A549 (cell line): ENCODE data around the gene CAPN14. TPM values are rescaled to one million over a fixed set of nuclear protein-coding genes. Genes with fewer than 3 reads are reported as not detected.

Experiments used
- ATAC-seq, 2 experiments: fragments of 200-7000 bp in 1 of 2; fragments of >200 bp in 1 of 2; cut with Nextera tagmentation in 1 of 2; cut with Tn5 transposase in 1 of 2; 3 replicates each; pipeline versions ENCODE4 v1.8.0 to v1.9.1; 2018 to 2020; ENCODE audit warnings: mild to moderate bottlenecking in 1 of 2, moderate library complexity in 1 of 2
- CTCF ChIA-PET: fragments of 300-600 bp; sonication (Branson Sonifier 250); formaldehyde crosslinking; extraction: SDS; loops from one replicate; lab custom pipeline; 2021; ENCODE audit warnings: antibody characterized with exemption, inconsistent platforms; lab: Yijun Ruan, JAX
- POLR2A ChIA-PET: fragments of 350-600 bp; formaldehyde crosslinking; extraction: SDS; loops from one replicate; lab custom pipeline; 2021; ENCODE audit warnings: antibody characterized with exemption, inconsistent platforms; lab: Yijun Ruan, JAX
- DNase-seq, 2 experiments: peaks; one replicate each; pipeline versions ENCODE4 v3.0.0 to v3.0.0-alpha.2; 2011 to 2016; ENCODE audit warnings: low read depth in 1 of 2, low spot score in 1 of 2
- FAIRE-seq: peaks from 2 replicates; lab custom pipeline; 2011; peaks lifted over from hg19 to GRCh38; lab: Jason Lieb, UNC
- H3K27ac ChIP-seq, 2 experiments: fragments of >200 bp; sonication (Bioruptor Twin); formaldehyde crosslinking; 3 replicates each; pipeline ENCODE4 v1.5.1; 2016 to 2017
- H3K4me1 ChIP-seq: fragments of >200 bp; sonication (Bioruptor Twin); formaldehyde crosslinking; 3 replicates; pipeline ENCODE4 v1.6.1; 2016
- H3K4me2 ChIP-seq: fragments of >200 bp; sonication (Bioruptor Twin); formaldehyde crosslinking; 3 replicates; pipeline ENCODE4 v1.6.1; 2016
- H3K4me3 ChIP-seq: fragments of >200 bp; sonication (Bioruptor Twin); formaldehyde crosslinking; 3 replicates; pipeline ENCODE4 v1.5.1; 2016
- H3K9me3 ChIP-seq: fragments of >200 bp; sonication (Bioruptor Twin); formaldehyde crosslinking; 3 replicates; pipeline ENCODE4 v1.6.1; 2016
- BHLHE40 ChIP-seq: IDR thresholded peaks from 2 replicates; pipeline ENCODE4 v1.6.1; 2012; ENCODE audit warnings: low read depth, low read length, inconsistent platforms
- CBX8 ChIP-seq: fragments of 200-600 bp; sonication (generic); IDR thresholded peaks from 2 replicates; pipeline ENCODE4 v1.6.1; 2016
- CEBPB ChIP-seq, 2 experiments: fragments of >200 bp in 1 of 2; sonication (Bioruptor Twin) in 1 of 2; formaldehyde crosslinking in 1 of 2; IDR thresholded peaks; 2 replicates each; pipeline ENCODE4 v1.6.1; 2012 to 2016
- CHD4 ChIP-seq: fragments of 200-600 bp; sonication (generic); IDR thresholded peaks from 2 replicates; pipeline ENCODE4 v1.6.1; 2016; ENCODE audit warnings: antibody characterized with exemption, mild to moderate bottlenecking, borderline replicate concordance
- E2F6 ChIP-seq: IDR thresholded peaks from 2 replicates; pipeline ENCODE4 v1.6.1; 2012; ENCODE audit warnings: low read depth, borderline replicate concordance
- EHF ChIP-seq: fragments of 250-450 bp; sonication (Bioruptor Pico); IDR thresholded peaks from 2 replicates; pipeline ENCODE4 v1.5.0; 2020; ENCODE audit warnings: mild to moderate bottlenecking
- EP300 ChIP-seq, 2 experiments: fragments of >200 bp; sonication (Bioruptor Twin); formaldehyde crosslinking; IDR thresholded peaks; 2 replicates in 1 of 2; 3 replicates in 1 of 2; pipeline ENCODE4 v1.6.1; 2016 to 2017
- ESRRA ChIP-seq: fragments of 150-350 bp; IDR thresholded peaks from 2 replicates; pipeline ENCODE4 v1.6.1; 2014; ENCODE audit warnings: mild to moderate bottlenecking, low read length, borderline replicate concordance
- FOSL2 ChIP-seq, 2 experiments: fragments of 450-650 bp in 1 of 2; fragments of >200 bp in 1 of 2; sonication (Bioruptor Twin) in 1 of 2; formaldehyde crosslinking; IDR thresholded peaks; 2 replicates each; pipeline versions ENCODE4 v1.5.0 to v1.6.1; 2016 to 2020; ENCODE audit warnings: mild to moderate bottlenecking in 1 of 2, moderate library complexity in 1 of 2
- HOXA7 ChIP-seq: fragments of 250-450 bp; sonication (Bioruptor Pico); IDR thresholded peaks from 2 replicates; pipeline ENCODE4 v1.5.0; 2020; ENCODE audit warnings: mild to moderate bottlenecking, moderate library complexity
- HOXB13 ChIP-seq: fragments of 250-450 bp; sonication (Bioruptor Pico); IDR thresholded peaks from 2 replicates; pipeline ENCODE4 v1.5.0; 2020; ENCODE audit warnings: low read depth, mild to moderate bottlenecking, moderate library complexity
- JUNB ChIP-seq: fragments of >200 bp; sonication (Bioruptor Twin); formaldehyde crosslinking; IDR thresholded peaks from 2 replicates; pipeline ENCODE4 v1.6.1; 2016
- KDM5A ChIP-seq: fragments of 200-600 bp; sonication (generic); IDR thresholded peaks from 2 replicates; pipeline ENCODE4 v1.6.1; 2016; ENCODE audit warnings: antibody characterized with exemption, mild to moderate bottlenecking
- MAFK ChIP-seq: fragments of 450-650 bp; IDR thresholded peaks from 2 replicates; pipeline ENCODE4 v1.6.1; 2014; ENCODE audit not compliant: partially characterized antibody
- MAZ ChIP-seq: fragments of 150-350 bp; IDR thresholded peaks from 2 replicates; pipeline ENCODE4 v1.6.1; 2014; ENCODE audit warnings: antibody characterized with exemption, low read depth, low read length, borderline replicate concordance
- MYC ChIP-seq: IDR thresholded peaks from 2 replicates; pipeline ENCODE4 v1.6.1; 2012; ENCODE audit warnings: mild to moderate bottlenecking, inconsistent platforms, low read length, improper control_type of control experiment, borderline replicate concordance
- NPAS2 ChIP-seq: fragments of 250-450 bp; sonication (Bioruptor Pico); IDR thresholded peaks from 2 replicates; pipeline ENCODE4 v1.8.0; 2022; ENCODE audit warnings: mild to moderate bottlenecking, moderate library complexity, borderline replicate concordance
- NR3C1 ChIP-seq: fragments of >200 bp; sonication (Bioruptor Twin); formaldehyde crosslinking; IDR thresholded peaks from 3 replicates; pipeline ENCODE4 v1.6.1; 2017
- PBX3 ChIP-seq: IDR thresholded peaks from 2 replicates; pipeline ENCODE4 v1.6.1; 2012
- PHF8 ChIP-seq: fragments of 200-600 bp; sonication (generic); IDR thresholded peaks from 2 replicates; pipeline ENCODE4 v1.6.1; 2016; ENCODE audit warnings: low read depth, mild to moderate bottlenecking, antibody characterized with exemption, moderate library complexity, borderline replicate concordance
- POLR2A ChIP-seq: IDR thresholded peaks from 2 replicates; pipeline ENCODE4 v1.6.1; 2012; ENCODE audit warnings: mild to moderate bottlenecking, low read length
- POLR2AphosphoS2 ChIP-seq: conservative IDR thresholded peaks from 2 replicates; pipeline ENCODE4 v1.6.1; 2012; ENCODE audit warnings: low read length, improper control_type of control experiment, inconsistent platforms
- RAD21 ChIP-seq, 2 experiments: fragments of >200 bp in 1 of 2; sonication (Bioruptor Twin) in 1 of 2; formaldehyde crosslinking in 1 of 2; IDR thresholded peaks in 1 of 2; conservative IDR thresholded peaks in 1 of 2; 2 replicates in 1 of 2; 3 replicates in 1 of 2; pipeline ENCODE4 v1.6.1; 2012 to 2018; ENCODE audit warnings: inconsistent platforms in 1 of 2
- RCOR1 ChIP-seq: fragments of 150-350 bp; IDR thresholded peaks from 2 replicates; pipeline ENCODE4 v1.6.1; 2014; ENCODE audit warnings: antibody characterized with exemption, low read length, low read depth
- SMC3 ChIP-seq: fragments of >200 bp; sonication (Bioruptor Twin); formaldehyde crosslinking; IDR thresholded peaks from 3 replicates; pipeline ENCODE4 v1.6.1; 2018; ENCODE audit warnings: inconsistent platforms
- TP53 ChIP-seq: fragments of 250-450 bp; sonication (Bioruptor Pico); IDR thresholded peaks from 2 replicates; pipeline ENCODE4 v1.5.0; 2021; ENCODE audit warnings: mild to moderate bottlenecking, moderate library complexity
- WGBS: methylation state at CpG from one replicate; pipeline ENCODE4 v1.1.6; 2017; ENCODE audit errors: missing lambda C conversion rate; 5-methylcytosine and 5-hydroxymethylcytosine counted together
- polyA plus RNA-seq, 4 experiments: library from polyadenylated mRNA; depleted of rRNA in 3 of 4; stranded (reverse); fragments of >200 nt; fragmentation: RNase III in 1 of 4; extraction: RNeasy Plus Mini Kit Qiagen cat#74134 plus additional on column Dnase treatment in 1 of 4; gene quantifications; 2 replicates in 3 of 4; 3 replicates in 1 of 4; pipeline ENCODE4 v1.2.3, GENCODE V29; 2011 to 2017
- TF ChIP-seq, protein P1 (sequence below): fragments of >200 bp; sonication (Bioruptor Twin); formaldehyde crosslinking; IDR thresholded peaks from 3 replicates; pipeline ENCODE4 v1.6.1; 2016
- TF ChIP-seq, protein P2 (sequence below): fragments of >200 bp; sonication (Bioruptor Twin); formaldehyde crosslinking; IDR thresholded peaks from 3 replicates; pipeline ENCODE4 v1.5.1; 2016

Gene CAPN14
- polyA plus RNA-seq, 2 of the 4 experiments (the other 2 are of a cell fraction), result 0.04 to 0.06 TPM

DNA sequence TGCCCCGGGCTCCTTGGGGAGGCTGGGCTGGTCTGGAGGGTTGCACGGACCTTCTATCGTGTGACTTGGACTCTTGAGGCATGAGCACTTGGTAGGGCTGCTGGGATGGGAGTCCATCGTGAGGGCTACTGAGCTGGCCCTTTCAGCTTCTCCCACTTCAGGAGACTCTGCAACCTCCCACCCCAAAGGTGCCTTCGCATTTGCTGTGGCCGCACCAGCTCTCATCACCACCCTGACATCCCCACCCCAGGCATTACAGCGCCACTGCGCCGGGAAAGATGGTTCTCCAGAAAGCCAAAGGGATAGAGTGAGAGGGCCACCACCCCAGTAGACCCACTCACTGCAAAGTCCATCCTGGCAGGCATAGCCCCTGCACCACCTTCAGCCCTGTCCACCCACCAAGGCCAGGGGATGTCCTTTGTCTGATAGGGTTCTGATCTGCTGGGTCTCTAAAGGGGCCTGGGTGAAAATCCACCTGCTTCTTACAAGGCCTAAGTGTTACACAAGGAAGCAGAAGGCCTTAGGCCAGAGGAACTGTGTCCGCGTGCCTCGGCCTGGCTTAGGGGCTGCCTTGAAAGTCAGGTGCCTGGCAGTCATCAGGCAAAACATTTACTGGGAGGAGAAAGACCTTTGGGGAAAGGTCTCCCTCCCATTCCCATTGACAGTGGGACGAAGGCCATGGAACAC is 21.7 kb upstream of the CAPN14 start:
- Histone ChIP-seq H3K27ac (no peak overlapping the region), H3K4me3 (no peak overlapping the region), H3K4me2 (no peak overlapping the region), H3K9me3 (no peaks in the 10 kb centered on the region), H3K4me1 (peaks cover 10% of the 10 kb centered on the region; the same call in 1 of the 3 replicates)
- no peak for FAIRE-seq
- WGBS, result 92% methylated on average over 13 of the region's 13 CpGs
- POLR2A ChIA-PET, result no interaction called here
- no peak for DNase-seq
- no peak for ATAC-seq
- CTCF ChIA-PET, result interaction anchor here (1.4 kb wide), 1 partner anchor 12 kb away, joined by 3 read pairs; no protein-coding TSS in a partner anchor
- TF ChIP-seq JUNB (no peak), RCOR1 (no peak), BHLHE40 (no peak), MAZ (no peak)

- Histone ChIP-seq H3K4me1 (peaks cover 12% of the 10 kb centered on the region; the same call in 2 of the 3 replicates), H3K4me2 (no peak overlapping the region), H3K27ac (no peak overlapping the region), H3K4me3 (no peak overlapping the region), H3K9me3 (no peaks in the 10 kb centered on the region)
- POLR2A ChIA-PET, result no interaction called here
- TF ChIP-seq POLR2A (no peak), TP53 (CRISPR knock-in tag) (no peak), CHD4 (no peak), POLR2AphosphoS2 (no peak), CEBPB (IDR thresholded peaks at IDR 0.05) (no peak), SMC3 (no peak), HOXA7 (no peak), PBX3 (no peak), KDM5A (no peak), E2F6 (no peak), PHF8 (no peak), NPAS2 (no peak), CBX8 (no peak)
- TF ChIP-seq, protein P1, sequence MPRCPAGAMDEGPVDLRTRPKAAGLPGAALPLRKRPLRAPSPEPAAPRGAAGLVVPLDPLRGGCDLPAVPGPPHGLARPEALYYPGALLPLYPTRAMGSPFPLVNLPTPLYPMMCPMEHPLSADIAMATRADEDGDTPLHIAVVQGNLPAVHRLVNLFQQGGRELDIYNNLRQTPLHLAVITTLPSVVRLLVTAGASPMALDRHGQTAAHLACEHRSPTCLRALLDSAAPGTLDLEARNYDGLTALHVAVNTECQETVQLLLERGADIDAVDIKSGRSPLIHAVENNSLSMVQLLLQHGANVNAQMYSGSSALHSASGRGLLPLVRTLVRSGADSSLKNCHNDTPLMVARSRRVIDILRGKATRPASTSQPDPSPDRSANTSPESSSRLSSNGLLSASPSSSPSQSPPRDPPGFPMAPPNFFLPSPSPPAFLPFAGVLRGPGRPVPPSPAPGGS, result no peak
- FAIRE-seq (no peak), ATAC-seq (no peak), DNase-seq (no peak)
- 92% methylated on average over 10 of the region's 10 CpGs for WGBS
- CTCF ChIA-PET, result interaction anchor here (1.4 kb wide), 1 partner anchor 12 kb away, joined by 3 read pairs; no protein-coding TSS in a partner anchor
These were observed 21.0 kb upstream of the CAPN14 start for GRCh38 chr2:31238126-31238905.

DNA sequence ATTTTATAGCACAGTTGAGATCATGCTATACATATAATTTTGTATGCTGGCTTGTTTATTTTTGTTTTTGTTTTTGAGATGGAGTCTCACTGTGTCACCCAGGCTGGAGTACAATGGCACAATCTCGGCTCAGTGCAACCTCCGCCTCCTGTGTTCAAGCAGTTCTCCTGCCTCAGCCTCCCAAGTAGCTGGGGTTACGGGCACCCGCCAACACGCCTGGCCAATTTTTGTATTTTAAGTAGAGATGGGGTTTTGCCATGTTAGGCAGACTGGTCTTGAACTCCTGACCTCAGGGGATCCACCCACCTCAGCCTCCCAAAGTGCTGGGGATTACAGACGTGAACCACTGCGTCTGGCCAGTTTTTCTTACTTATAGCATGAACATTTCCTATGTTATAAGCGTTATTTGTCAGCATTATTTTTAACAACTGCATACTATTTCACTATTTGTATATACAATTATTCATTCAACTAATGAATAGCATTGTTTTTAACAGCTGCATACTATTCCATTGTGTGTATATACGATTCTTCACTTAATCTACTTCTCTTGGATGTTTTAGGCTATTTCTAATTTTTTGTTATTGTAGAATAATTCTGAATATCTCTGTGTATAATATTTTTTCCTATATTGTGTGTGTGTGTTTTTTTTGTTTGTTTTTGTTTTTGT is 20.2 kb upstream of the CAPN14 start:
- H3K9me3 ChIP-seq, result no peaks in the 10 kb centered on the region
- no peak overlapping the region for H3K27ac ChIP-seq
- H3K4me3 ChIP-seq, result no peak overlapping the region
- no peak for ATAC-seq
- no peak overlapping the region for H3K4me2 ChIP-seq
- no peak for DNase-seq
- FAIRE-seq, result no peak
- 91% methylated on average over 9 of the region's 9 CpGs for whole genome bisulfite sequencing
- peaks cover 14% of the 10 kb centered on the region; the same call in 2 of the 3 replicates for H3K4me1 ChIP-seq
- ChIA-PET CTCF (interaction anchor here (3.4 kb wide), 1 partner anchor 96 kb away, joined by 11 read pairs; no protein-coding TSS in a partner anchor), POLR2A (no interaction called here)
- TF ChIP-seq MAFK (no peak), MYC (no peak), EP300 (IDR thresholded peaks at IDR 0.05) (no peak), FOSL2 (IDR thresholded peaks at IDR 0.05) (no peak), FOSL2 (CRISPR knock-in tag; IDR thresholded peaks at IDR 0.05) (no peak), ESRRA (no peak), RAD21 (conservative IDR thresholded peaks at IDR 0.05 in 1 of 2, IDR thresholded peaks at IDR 0.05 in 1 of 2) (no peak), NR3C1 (no peak), EHF (CRISPR knock-in tag) (no peak), HOXB13 (CRISPR knock-in tag) (no peak)
- TF ChIP-seq, protein P2, sequence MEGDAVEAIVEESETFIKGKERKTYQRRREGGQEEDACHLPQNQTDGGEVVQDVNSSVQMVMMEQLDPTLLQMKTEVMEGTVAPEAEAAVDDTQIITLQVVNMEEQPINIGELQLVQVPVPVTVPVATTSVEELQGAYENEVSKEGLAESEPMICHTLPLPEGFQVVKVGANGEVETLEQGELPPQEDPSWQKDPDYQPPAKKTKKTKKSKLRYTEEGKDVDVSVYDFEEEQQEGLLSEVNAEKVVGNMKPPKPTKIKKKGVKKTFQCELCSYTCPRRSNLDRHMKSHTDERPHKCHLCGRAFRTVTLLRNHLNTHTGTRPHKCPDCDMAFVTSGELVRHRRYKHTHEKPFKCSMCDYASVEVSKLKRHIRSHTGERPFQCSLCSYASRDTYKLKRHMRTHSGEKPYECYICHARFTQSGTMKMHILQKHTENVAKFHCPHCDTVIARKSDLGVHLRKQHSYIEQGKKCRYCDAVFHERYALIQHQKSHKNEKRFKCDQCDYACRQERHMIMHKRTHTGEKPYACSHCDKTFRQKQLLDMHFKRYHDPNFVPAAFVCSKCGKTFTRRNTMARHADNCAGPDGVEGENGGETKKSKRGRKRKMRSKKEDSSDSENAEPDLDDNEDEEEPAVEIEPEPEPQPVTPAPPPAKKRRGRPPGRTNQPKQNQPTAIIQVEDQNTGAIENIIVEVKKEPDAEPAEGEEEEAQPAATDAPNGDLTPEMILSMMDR, result no peak
